Ureter (tissue), 1 donor: ENCODE measurements around the gene ZFAND3. TPM values are rescaled to one million over a fixed set of nuclear protein-coding genes. Genes with fewer than 3 reads are reported as not detected.
"Not testable (repeated sequence)": the region's sequence is repeated elsewhere in the genome, so short reads cannot be mapped to it uniquely, and the experiment has no call there.

ENCODE experiments used
- DNase-seq: peaks from one replicate; pipeline ENCODE4 v3.0.0-alpha.2; 2020; ENCODE audit warnings: low spot score
- total RNA-seq: library from RNA; stranded (reverse); gene quantifications from one replicate; pipeline ENCODE4 v1.2.4, GENCODE V29; 2023
- donor health status: DM: yes; HTN: yes; CAD: no.

ZFAND3 gene
- total RNA-seq, 1 donor from 2014 or later = 123 TPM

GRCh38 chr6:38049861-38050397, 230.4 kb downstream of the ZFAND3 start:
- not testable (repeated sequence) for DNase-seq

- no peak for DNase-seq
Measured at GRCh38 chr6:38051819-38052434, 232.4 kb downstream of the ZFAND3 start.

DNA sequence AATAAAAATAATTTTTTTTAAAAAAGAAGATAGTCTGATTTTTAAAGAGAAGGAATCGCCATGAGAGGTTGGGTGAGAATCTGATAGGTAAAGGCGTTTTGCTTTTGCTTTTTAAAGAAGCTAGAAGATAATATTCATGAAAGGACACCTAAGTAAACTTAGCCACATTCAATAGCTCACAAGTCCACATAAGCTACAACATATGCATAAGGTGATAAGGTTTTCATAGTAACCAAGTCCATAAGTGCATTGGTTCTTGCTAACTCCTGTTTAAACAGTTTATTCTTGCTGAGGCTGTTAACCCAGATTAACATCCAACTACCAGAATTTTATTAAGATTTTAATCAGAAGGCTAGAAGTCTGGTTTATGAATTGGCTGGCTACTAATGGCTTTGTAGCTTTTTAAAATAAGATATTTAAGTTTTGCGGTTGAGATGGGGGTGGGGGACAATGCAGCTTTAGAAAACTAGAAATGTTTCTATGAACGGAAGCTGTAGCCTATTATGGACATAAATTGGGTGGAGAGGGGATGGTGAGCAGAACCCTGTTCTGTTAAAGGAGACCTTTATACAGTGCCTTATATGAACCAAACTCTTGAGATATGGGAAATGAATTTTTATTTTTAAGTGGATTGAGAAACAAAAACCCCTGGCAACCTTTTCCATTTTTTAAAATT, 235.1 kb downstream of the ZFAND3 start:
- no peak for DNase-seq

GRCh38 chr6:38055203-38055589, 235.7 kb downstream of the ZFAND3 start:
- no peak for DNase-seq

- DNase-seq = no peak
Measured at GRCh38 chr6:38056361-38056760, 236.8 kb downstream of the ZFAND3 start.

- no peak for DNase-seq
Measured at GRCh38 chr6:38057994-38058393, 238.5 kb downstream of the ZFAND3 start.

DNA sequence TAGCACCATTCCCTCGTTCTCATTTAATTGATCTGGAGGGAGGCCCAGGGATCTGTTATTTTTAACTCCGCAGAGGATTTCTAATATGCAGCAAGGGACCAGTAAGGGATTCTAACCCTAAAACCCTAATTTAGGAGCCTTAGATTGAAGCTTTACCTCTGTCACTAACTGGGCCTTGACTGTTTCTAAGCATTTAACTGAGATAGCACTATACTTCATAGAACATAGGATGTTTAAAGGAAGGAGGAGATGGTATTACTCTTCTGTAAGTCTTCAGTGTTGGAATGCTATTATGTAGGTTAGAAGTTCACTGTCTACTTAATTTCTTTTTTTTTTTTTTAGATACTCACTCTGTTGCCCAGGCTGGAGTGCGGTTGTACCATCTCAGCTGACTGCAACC, 242.5 kb downstream of the ZFAND3 start:
- DNase-seq = no peak

GRCh38 chr6:38063973-38064372, 244.4 kb downstream of the ZFAND3 start:
- DNase-seq = no peak

GRCh38 chr6:38064431-38064830, 244.9 kb downstream of the ZFAND3 start:
- DNase-seq = no peak

DNA sequence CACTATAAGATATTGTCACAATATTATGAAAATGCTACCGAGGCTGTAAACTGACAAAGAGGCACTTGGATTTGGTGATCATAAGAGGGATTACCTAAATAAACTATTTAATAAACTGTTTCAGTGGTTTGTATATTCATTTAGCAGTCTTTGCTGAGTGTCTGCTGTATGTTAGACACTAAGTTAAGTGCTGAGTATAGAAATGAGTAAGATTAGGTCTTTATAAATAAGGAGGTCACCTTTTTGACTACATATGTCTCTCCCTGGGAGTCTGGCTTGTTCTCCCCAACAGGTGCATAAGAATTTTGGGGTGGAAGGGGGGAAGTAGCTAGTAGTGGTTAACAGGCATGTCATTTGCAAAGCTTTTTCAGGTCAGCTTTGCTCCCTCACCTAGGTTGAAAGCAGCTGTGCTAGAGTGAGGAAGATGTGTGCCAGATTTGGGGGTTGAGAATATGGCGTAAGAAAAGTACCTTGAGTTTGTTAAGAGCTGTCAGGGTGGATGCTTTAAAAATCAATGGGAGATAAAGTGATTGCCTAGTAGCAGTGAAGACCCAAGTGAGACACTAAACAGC, 246.3 kb downstream of the ZFAND3 start:
- DNase-seq = no peak

- DNase-seq = no peak
Measured at GRCh38 chr6:38067263-38067980, 247.9 kb downstream of the ZFAND3 start.

DNA sequence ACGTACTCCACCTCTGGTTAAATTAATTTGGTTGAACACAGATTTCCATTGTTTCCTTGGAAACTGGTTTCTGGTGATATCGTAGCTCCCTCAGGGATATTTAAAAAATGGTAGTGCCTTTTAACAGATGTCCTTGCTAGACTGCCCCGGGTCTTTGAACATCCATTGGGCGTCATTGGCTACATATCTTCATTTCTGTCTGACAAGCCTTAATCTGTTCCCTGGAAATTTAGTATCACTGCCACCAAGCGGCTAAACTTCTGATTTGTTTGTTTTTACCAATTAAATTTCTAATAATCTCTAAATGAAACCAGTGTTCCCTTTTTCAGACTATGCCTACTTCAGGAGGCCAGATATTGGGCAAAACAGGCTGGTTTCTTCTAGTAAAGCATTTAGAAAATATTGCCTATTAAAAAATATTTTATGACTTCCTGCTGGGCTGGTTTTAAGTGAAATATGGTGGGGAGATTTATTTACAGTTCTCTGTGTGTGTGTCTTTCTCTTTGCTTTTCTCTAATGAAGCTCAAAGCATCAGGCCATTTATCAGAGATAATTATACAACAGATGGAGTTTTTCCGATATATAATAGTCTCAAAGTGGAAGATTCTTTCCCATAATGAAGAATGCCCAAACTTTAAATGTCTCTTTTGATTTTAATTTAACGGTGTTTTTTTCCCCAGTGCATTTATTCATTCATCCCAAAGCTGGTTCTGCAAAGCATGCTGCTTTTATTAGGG, 249.5 kb downstream of the ZFAND3 start:
- no peak for DNase-seq

DNA sequence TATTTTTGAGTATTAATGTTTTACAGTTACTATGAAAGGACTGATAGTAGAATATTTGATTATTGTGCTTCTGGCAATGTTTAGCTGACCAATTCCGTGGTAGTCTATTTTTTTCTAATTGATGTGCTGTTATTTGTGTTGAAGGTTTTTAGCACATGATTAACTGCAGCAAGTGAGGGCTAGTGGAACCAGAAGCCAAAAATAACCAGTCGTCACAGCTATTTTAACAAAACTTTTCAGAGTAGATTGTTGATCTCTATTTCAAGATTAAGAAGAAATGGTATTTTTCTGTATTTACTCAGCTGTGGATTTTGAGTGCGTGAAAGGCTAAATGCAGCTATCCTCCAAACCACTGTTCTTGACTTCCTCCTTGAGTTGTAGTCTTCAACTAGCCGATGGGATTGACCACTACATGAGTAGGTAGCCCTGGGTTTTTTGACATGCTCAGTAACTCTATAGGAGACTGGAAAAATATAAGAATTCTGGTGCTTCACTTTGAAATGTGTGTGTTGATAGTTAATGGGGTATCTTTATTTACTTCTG, 258.0 kb downstream of the ZFAND3 start:
- DNase-seq = no peak

DNA sequence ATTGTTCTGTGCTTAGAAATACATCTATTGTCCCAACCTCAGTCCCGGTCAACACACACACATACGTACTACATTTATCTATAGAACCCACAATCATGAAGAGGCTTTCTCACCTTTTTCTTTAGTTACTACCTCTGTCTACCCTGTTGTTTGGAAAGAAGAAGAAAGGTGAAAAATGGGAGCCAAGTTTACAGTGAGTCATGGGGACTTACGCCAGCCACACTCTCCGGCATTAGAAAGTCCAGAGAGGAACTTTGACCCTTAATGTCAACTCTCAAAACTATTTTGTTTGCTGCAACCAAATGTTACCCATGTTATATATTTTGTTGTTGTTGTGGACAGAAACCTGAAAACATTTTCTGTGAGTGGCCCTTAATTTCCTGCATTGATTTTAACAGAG, 259.1 kb downstream of the ZFAND3 start:
- no peak for DNase-seq

DNA sequence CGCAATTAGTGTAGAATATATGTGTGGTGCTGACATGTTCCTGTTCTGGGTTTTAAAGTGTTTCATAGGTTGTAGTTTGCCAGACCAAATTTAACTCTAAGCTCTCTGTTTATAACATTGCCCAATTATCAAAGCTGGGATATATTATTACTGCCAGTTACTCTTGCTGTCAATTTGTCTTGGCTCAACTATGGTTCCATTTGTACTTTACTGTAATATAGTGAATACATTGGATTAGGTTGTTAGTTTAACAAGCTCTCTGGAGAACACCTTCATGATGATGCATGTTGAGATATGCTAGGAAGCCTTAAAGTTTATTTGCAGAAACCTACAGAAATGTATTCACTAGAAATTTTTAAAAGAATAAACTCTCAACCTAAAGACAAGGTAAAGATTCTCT, 259.6 kb downstream of the ZFAND3 start:
- DNase-seq = no peak

DNA sequence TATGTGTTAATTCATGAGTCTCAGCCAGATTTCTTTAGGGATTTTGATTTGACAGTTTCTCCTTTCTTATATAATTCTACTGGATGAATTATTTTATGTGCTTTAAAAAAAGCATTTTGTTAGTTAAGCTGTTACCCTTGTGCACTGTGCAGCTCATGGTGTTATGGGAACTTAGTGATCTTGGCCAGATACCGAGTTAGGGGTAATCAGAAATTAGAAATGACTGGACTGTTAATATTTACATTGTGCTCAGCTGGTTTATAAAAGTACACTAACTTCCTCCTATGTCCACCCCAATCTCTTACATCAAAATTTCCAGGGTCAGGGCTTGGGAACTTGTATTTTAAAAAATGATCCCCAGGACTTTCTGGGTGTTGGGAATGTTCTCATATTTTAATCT, 260.0 kb downstream of the ZFAND3 start:
- DNase-seq = no peak

DNA sequence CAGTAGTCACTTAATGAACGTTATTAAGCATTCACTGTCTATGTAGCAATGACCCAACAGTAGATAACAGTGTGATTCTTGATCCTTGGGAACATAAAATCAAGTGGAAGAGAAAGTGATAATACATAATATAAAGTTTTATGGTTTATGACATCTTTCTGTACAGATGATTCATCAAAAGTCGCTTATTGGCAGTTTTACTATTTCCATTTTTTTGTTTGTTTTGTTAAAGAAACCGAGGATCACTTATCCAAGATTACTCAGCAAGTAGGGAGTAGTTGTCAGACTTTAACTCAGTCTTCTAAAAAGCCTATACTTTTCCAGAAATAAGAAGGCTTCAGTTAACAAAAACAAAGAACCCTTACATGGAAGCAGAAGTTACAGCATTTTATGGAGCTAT, 260.8 kb downstream of the ZFAND3 start:
- DNase-seq = no peak

DNA sequence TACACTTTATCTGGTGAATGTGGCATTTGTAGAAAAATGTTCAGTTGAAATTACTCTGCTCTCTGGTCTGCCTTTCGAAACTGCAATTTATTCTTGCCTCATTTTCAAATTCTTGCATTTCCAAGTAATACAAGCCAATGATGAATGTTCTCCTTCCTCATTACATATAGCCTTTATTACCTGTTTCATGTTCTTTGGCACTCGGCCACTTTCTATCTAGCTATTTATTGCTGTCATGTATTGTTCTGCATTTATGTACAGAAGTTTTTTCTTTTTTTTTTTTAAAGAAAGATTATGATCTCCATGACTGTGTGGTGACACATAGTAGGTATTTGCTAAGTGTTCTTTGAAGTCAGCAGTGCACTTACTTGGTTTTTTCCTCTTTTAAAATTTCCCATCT, 261.4 kb downstream of the ZFAND3 start:
- no peak for DNase-seq

- DNase-seq = no peak
Measured at GRCh38 chr6:38085031-38085430, 265.5 kb downstream of the ZFAND3 start.

DNA sequence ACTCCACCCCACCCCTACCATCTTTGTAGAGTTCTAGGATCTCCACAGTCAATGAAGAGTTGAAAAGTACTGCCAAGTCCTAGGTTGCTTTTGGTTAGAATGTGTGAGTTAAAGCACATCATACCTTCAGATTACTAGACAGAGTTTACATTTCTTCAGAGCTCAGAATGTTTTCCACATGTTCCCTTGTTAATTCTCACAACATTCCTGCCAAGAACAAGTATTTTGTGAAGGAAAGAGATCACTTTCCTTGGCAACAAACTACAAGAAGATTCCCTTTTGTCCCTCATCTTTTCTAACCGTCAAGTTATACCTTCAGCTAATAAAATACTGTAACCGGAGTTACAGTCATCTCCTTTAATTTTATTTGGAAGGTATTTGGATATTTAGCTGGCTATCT, 266.8 kb downstream of the ZFAND3 start:
- DNase-seq = no peak

DNA sequence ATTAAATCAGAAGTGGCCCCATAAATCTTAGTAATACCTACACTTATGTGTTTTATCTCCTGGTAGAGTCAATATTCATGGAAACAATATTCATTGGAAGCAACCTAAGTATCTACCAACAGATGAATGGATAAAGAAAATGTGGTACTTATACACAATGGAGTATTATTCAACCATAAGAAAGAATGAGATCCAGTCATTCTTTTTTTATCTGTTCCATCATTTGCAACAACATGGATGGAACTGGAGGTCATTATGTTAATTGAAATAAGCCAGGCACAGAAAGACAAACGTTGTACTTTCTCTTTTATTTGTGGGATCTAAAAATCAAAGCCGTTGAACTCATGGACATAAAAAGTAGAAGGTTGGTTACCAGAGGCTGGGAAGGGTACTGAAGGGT, 268.5 kb downstream of the ZFAND3 start:
- DNase-seq = no peak

DNA sequence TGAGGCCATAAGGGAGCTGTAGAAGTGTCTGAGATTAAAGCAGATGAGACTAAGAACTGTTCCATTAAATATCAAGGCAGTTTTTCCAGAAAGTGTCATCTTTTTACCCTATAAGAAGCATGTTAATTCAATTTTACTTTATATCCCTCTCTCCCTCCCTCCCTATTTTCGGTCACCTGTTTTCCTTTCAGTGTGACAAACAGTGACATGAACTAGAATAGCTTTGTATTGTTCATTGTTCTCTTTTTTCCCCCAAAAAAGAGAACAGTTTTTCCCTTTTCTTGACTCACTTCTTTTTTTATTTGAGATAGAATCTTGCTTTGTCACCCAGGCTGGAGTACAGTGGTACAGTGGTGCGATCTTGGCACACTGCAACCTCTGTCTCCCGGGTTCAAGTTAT, 269.3 kb downstream of the ZFAND3 start:
- DNase-seq = no peak
